Esophagus muscularis mucosa (tissue), 4 donors: ENCODE results near the gene MAGEF1. TPM values are rescaled to one million over a fixed set of nuclear protein-coding genes. Genes with fewer than 3 reads are reported as not detected.

Source experiments
- DNase-seq: peaks from one replicate; pipeline ENCODE4 v3.0.0-alpha.2; 2017; ENCODE audit errors: extremely low spot score
- H3K27ac ChIP-seq, 4 donors: fragments of 200-600 bp; sonication (generic); replicated peaks in 1 of 4; 1 replicate in 3 of 4; 2 replicates in 1 of 4; pipeline ENCODE4 v1.5.1; 2016 to 2019; ENCODE audit warnings: mild to moderate bottlenecking in 1 of 4
- H3K27me3 ChIP-seq, 4 donors: fragments of 200-600 bp; sonication (generic); one replicate each; pipeline versions ENCODE4 v1.5.1 to v1.6.0; 2016 to 2019
- H3K36me3 ChIP-seq, 4 donors: fragments of 200-600 bp; sonication (generic); one replicate each; pipeline ENCODE4 v1.5.1; 2016 to 2019
- H3K4me1 ChIP-seq, 4 donors: fragments of 200-600 bp; sonication (generic); one replicate each; pipeline ENCODE4 v1.5.1; 2016 to 2019
- H3K4me3 ChIP-seq, 4 donors: fragments of 200-600 bp; sonication (generic); 1 replicate in 2 of 4; 2 replicates in 2 of 4; pipeline ENCODE4 v1.5.1; 2016 to 2019; ENCODE audit warnings: mild to moderate bottlenecking in 4 of 4, moderate library complexity in 1 of 4
- H3K9me3 ChIP-seq, 4 donors: fragments of 200-600 bp; sonication (generic); 1 replicate in 3 of 4; 2 replicates in 1 of 4; pipeline ENCODE4 v1.5.1; 2016 to 2019
- CTCF ChIP-seq, 3 experiments: fragments of 200-600 bp in 2 of 3; fragments of 450-650 bp in 1 of 3; sonication (generic) in 2 of 3; IDR thresholded peaks; one replicate each; pipeline ENCODE4 v1.5.1; 2017 to 2019; ENCODE audit warnings: antibody characterized with exemption in 3 of 3, mild to moderate bottlenecking in 2 of 3, moderate library complexity in 1 of 3
- EP300 ChIP-seq: sonication (generic); formaldehyde crosslinking; IDR thresholded peaks from one replicate; pipeline ENCODE4 v1.6.1; 2017; ENCODE audit warnings: antibody characterized with exemption
- POLR2A ChIP-seq: fragments of 450-650 bp; IDR thresholded peaks from one replicate; pipeline ENCODE4 v1.6.1; 2017; ENCODE audit warnings: antibody characterized with exemption, moderate library complexity, mild to moderate bottlenecking, low read depth
- POLR2AphosphoS5 ChIP-seq, 2 donors: sonication (generic); formaldehyde crosslinking; IDR thresholded peaks; one replicate each; pipeline ENCODE4 v1.6.1; 2017; ENCODE audit warnings: antibody characterized with exemption in 2 of 2
- WGBS: methylation state at CpG from one replicate; pipeline ENCODE4 v1.1.5; 2018; 5-methylcytosine and 5-hydroxymethylcytosine counted together
- intact Hi-C: fragments of 100-400 bp; cut with DNase I; formaldehyde crosslinking; loops from one replicate; pipeline ENCODE4 v1.15.1; 2023
- total RNA-seq, 4 donors: library from RNA; depleted of rRNA; stranded (reverse); fragments of >200 nt; gene quantifications; one replicate each; pipeline versions ENCODE4 v1.1.0 to v1.2.1, GENCODE V29; 2016

Gene MAGEF1
- total RNA-seq, 4 donors from 2014 or later, result 23.5 to 50.9 (median 34.1) TPM

- no peaks in the 10 kb centered on the region for H3K9me3 ChIP-seq
- H3K4me3 ChIP-seq, result no peak overlapping the region
- WGBS, result 100% methylated on average over 7 of the region's 11 CpGs
- H3K4me1 ChIP-seq, result peaks cover 7 to 44% (median 39%) of the 10 kb centered on the region in 4 donors
- H3K27me3 ChIP-seq, result no peaks in the 10 kb centered on the region
- H3K36me3 ChIP-seq, result no peaks in the 10 kb centered on the region
- DNase-seq, result no peak
- TF ChIP-seq CTCF (IDR thresholded peaks at IDR 0.05) (no peak), POLR2AphosphoS5 (IDR thresholded peaks at IDR 0.05) (no peak), POLR2A (no peak), EP300 (no peak)
- H3K27ac ChIP-seq, result no peak overlapping the region
- intact Hi-C loops, result no loop called here
Measured at GRCh38 chr3:184758056-184758455, 46.2 kb upstream of the MAGEF1 start.

GRCh38 chr3:184757022-184757651, 45.3 kb upstream of the MAGEF1 start:
- Histone ChIP-seq H3K4me1 (peaks cover 7 to 44% (median 39%) of the 10 kb centered on the region in 4 donors), H3K36me3 (no peaks in the 10 kb centered on the region), H3K9me3 (no peaks in the 10 kb centered on the region), H3K27me3 (no peaks in the 10 kb centered on the region), H3K4me3 (peak overlapping the region in 3 of 4 donors; percentile 1 to 38 (median 19)), H3K27ac (peak overlapping the region; percentile 52 to 76 (median 62))
- DNase-seq, result no peak
- peak in 1 of 2 donors; percentile 52 for TF ChIP-seq POLR2AphosphoS5 (IDR thresholded peaks at IDR 0.05)
- no peak for TF ChIP-seq EP300
- intact Hi-C loops, result no loop called here
- WGBS, result 58% methylated on average over 17 of the region's 17 CpGs

- no peaks in the 10 kb centered on the region for H3K9me3 ChIP-seq
- peak overlapping the region in 3 of 4 donors; percentile 1 to 38 (median 19) for H3K4me3 ChIP-seq
- WGBS, result 26% methylated on average over 13 of the region's 13 CpGs
- H3K27ac ChIP-seq, result peak overlapping the region; percentile 52 to 76 (median 62)
- TF ChIP-seq POLR2A (no peak), POLR2AphosphoS5 (IDR thresholded peaks at IDR 0.05) (no peak), CTCF (IDR thresholded peaks at IDR 0.05) (no peak), EP300 (no peak)
- DNase-seq, result no peak
- H3K36me3 ChIP-seq, result no peaks in the 10 kb centered on the region
- H3K4me1 ChIP-seq, result peaks cover 7 to 39% (median 34%) of the 10 kb centered on the region in 4 donors
- intact Hi-C loops, result no loop called here
- no peaks in the 10 kb centered on the region for H3K27me3 ChIP-seq
Measured at GRCh38 chr3:184756151-184757021, 44.5 kb upstream of the MAGEF1 start.

- TF ChIP-seq POLR2AphosphoS5 (IDR thresholded peaks at IDR 0.05), result no peak
- no peak for TF ChIP-seq POLR2A
- no peak for TF ChIP-seq CTCF (IDR thresholded peaks at IDR 0.05)
- no peak for TF ChIP-seq EP300
- no peaks in the 10 kb centered on the region for H3K27me3 ChIP-seq
- no peak overlapping the region for H3K4me3 ChIP-seq
- 80% methylated on average over 7 of the region's 8 CpGs for WGBS
- no peaks in the 10 kb centered on the region for H3K9me3 ChIP-seq
- no peaks in the 10 kb centered on the region for H3K36me3 ChIP-seq
- peak overlapping the region in 2 of 4 donors; percentile 67 to 76 for H3K27ac ChIP-seq
- DNase-seq, result no peak
- H3K4me1 ChIP-seq, result peaks cover 7 to 29% (median 24%) of the 10 kb centered on the region in 4 donors
- intact Hi-C loops, result no loop called here
Measured at GRCh38 chr3:184755315-184755731, 43.5 kb upstream of the MAGEF1 start.

- Histone ChIP-seq H3K9me3 (no peaks in the 10 kb centered on the region), H3K4me1 (peaks cover 7 to 25% (median 20%) of the 10 kb centered on the region in 4 donors), H3K36me3 (no peaks in the 10 kb centered on the region), H3K27me3 (no peaks in the 10 kb centered on the region), H3K4me3 (no peak overlapping the region), H3K27ac (no peak overlapping the region)
- TF ChIP-seq EP300, result no peak
- no peak for TF ChIP-seq POLR2A
- no peak for TF ChIP-seq CTCF (IDR thresholded peaks at IDR 0.05)
- TF ChIP-seq POLR2AphosphoS5 (IDR thresholded peaks at IDR 0.05), result no peak
- intact Hi-C loops, result no loop called here
- 83% methylated on average over 4 of the region's 5 CpGs for WGBS
- DNase-seq, result no peak
Measured at GRCh38 chr3:184752361-184752760, 40.5 kb upstream of the MAGEF1 start.
